Measurements from ENCODE around the gene LKAAEAR1. TPM values are rescaled to one million over a fixed set of nuclear protein-coding genes. Genes with fewer than 3 reads are reported as not detected.
A peak's percentile ranks its signal among the peaks of the same experiment; 100 is the strongest.

LKAAEAR1 gene
- total and polyA plus RNA-seq, 9 of the 15 experiments (the other 6 are each of a cell fraction or from before 2014, with no cell fraction given) = not detected

DNA sequence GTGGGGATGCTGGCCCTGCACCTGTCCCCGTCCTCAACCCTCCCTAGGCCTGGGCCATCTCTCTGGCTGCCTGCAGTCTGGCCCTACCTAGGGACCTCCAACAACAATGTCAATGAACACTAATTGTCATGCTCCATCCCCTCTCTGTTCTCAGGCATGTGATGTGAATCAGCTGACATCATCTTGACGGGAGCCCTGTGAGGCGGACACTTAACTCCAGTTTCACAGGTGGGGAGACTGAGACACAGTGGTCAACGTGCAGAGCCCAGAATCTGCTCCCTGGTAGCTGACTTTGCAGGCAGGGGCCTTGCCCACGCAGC lies 22.0 kb downstream of the LKAAEAR1 start:
- in situ Hi-C loops (cut with MboI) = no loop called here
- POLR2A ChIA-PET = interaction anchor here (0.7 to 1.2 kb wide), 8 partner anchors 8 to 541 kb away, joined by 3 to 6 read pairs (median 3); partner anchors contain the start of genes LIME1, OPRL1 and PPDPF
- FAIRE-seq (peak; percentile 75), ATAC-seq (no peak), DNase-seq (ENCODE audit: extremely low read depth in 1 of 4, low spot score in 3 of 4) (no peak)
- Histone ChIP-seq H3K4me1 (replicated peaks in 1 of 2; ENCODE audit: control insufficient read depth in 2 of 2, insufficient read depth in 2 of 2, low read length in 2 of 2) (peaks cover 39 to 65% of the 10 kb centered on the region in 2 experiments), H3K27ac (ENCODE audit: extremely low read depth, low read depth, low read length) (peak overlapping the region; percentile 53; the same call in 2 of the 3 replicates), H3K36me3 (ENCODE audit: control insufficient read depth, insufficient read depth, low read length) (no peaks in the 10 kb centered on the region), H4K20me1 (replicated peaks; ENCODE audit: control insufficient read depth, insufficient read depth, low read length) (no peaks in the 10 kb centered on the region), H3K9ac (ENCODE audit: insufficient read depth in 1 of 2, low read depth in 2 of 2, low read length in 2 of 2) (peak overlapping the region; percentile 72 to 89), H3K9me1 (ENCODE audit: control insufficient read depth, insufficient read depth, low read length) (peaks cover 3% of the 10 kb centered on the region), H3K9me3 (replicated peaks; ENCODE audit: control insufficient read depth, insufficient read depth, low read depth, low read length) (no peaks in the 10 kb centered on the region), H2AFZ (ENCODE audit: low read depth, low read length) (peak overlapping the region; percentile 86), H3K27me3 (ENCODE audit: control insufficient read depth in 2 of 2, insufficient read depth in 2 of 2, low read length in 2 of 2) (no peaks in the 10 kb centered on the region), H3K79me2 (ENCODE audit: control insufficient read depth, insufficient read depth, low read length) (peaks cover 4% of the 10 kb centered on the region; the same call in 2 of the 3 replicates), H3K4me3 (peak overlapping the region; percentile 97), H3K4me2 (ENCODE audit: insufficient read depth, low read length) (peak overlapping the region; percentile 80)
- WGBS (ENCODE audit: insufficient coverage, low coverage, missing lambda C conversion rate) = 56% methylated on average over 5 of the region's 5 CpGs
- BruUV-seq (replicated peaks) = no TSS peak
- CTCF ChIA-PET (ENCODE audit: low intra/inter-chr PET ratio) = no interaction called here
- intact Hi-C loops (cut with micrococcal nuclease) = no loop called here
- TF ChIP-seq ZBTB17 (CRISPR knock-in tag; IDR thresholded peaks at IDR 0.05) = no peak
- TF ChIP-seq ZNF311 (CRISPR knock-in tag; IDR thresholded peaks at IDR 0.05) = no peak
- TF ChIP-seq, protein P1, sequence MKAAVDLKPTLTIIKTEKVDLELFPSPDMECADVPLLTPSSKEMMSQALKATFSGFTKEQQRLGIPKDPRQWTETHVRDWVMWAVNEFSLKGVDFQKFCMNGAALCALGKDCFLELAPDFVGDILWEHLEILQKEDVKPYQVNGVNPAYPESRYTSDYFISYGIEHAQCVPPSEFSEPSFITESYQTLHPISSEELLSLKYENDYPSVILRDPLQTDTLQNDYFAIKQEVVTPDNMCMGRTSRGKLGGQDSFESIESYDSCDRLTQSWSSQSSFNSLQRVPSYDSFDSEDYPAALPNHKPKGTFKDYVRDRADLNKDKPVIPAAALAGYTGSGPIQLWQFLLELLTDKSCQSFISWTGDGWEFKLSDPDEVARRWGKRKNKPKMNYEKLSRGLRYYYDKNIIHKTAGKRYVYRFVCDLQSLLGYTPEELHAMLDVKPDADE (conservative IDR thresholded peaks at IDR 0.05; ENCODE audit: control insufficient read depth, low read depth, low read length) = no peak
- TF ChIP-seq ZNF584 (CRISPR knock-in tag; IDR thresholded peaks at IDR 0.05; ENCODE audit: low read depth) = no peak
- 0 out of 4 replicates have a peak, but pooled peaks of 1 of the 2 experiments have one; percentile 17 for TF ChIP-seq TEAD1 (CRISPR knock-in tag; IDR thresholded peaks at IDR 0.05)
- TF ChIP-seq ZC3H4 (CRISPR knock-in tag; IDR thresholded peaks at IDR 0.05; ENCODE audit: borderline replicate concordance) = no peak
- TF ChIP-seq NFIX (CRISPR knock-in tag; IDR thresholded peaks at IDR 0.05; ENCODE audit: low read depth) = no peak
- no peak for TF ChIP-seq ETS2 (tag; IDR thresholded peaks at IDR 0.05; ENCODE audit: borderline replicate concordance, poor library complexity, severe bottlenecking)
- 0 out of 2 replicates have a peak, but pooled peaks have one; percentile 36 for TF ChIP-seq NR3C1 (CRISPR knock-in tag; IDR thresholded peaks at IDR 0.05)
- TF ChIP-seq, protein P2, sequence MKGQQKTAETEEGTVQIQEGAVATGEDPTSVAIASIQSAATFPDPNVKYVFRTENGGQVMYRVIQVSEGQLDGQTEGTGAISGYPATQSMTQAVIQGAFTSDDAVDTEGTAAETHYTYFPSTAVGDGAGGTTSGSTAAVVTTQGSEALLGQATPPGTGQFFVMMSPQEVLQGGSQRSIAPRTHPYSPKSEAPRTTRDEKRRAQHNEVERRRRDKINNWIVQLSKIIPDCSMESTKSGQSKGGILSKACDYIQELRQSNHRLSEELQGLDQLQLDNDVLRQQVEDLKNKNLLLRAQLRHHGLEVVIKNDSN (CRISPR knock-in tag; IDR thresholded peaks at IDR 0.05) = peak; percentile 31; the same call in 1 of the 2 replicates
- TF ChIP-seq PRPF4 (IDR thresholded peaks at IDR 0.05; ENCODE audit: insufficient read depth, low read depth, low read length, poor library complexity, severe bottlenecking) = no peak
- TF ChIP-seq STAG1 (CRISPR knock-in tag; IDR thresholded peaks at IDR 0.05; ENCODE audit: borderline replicate concordance) = no peak
- TF ChIP-seq, protein P3, sequence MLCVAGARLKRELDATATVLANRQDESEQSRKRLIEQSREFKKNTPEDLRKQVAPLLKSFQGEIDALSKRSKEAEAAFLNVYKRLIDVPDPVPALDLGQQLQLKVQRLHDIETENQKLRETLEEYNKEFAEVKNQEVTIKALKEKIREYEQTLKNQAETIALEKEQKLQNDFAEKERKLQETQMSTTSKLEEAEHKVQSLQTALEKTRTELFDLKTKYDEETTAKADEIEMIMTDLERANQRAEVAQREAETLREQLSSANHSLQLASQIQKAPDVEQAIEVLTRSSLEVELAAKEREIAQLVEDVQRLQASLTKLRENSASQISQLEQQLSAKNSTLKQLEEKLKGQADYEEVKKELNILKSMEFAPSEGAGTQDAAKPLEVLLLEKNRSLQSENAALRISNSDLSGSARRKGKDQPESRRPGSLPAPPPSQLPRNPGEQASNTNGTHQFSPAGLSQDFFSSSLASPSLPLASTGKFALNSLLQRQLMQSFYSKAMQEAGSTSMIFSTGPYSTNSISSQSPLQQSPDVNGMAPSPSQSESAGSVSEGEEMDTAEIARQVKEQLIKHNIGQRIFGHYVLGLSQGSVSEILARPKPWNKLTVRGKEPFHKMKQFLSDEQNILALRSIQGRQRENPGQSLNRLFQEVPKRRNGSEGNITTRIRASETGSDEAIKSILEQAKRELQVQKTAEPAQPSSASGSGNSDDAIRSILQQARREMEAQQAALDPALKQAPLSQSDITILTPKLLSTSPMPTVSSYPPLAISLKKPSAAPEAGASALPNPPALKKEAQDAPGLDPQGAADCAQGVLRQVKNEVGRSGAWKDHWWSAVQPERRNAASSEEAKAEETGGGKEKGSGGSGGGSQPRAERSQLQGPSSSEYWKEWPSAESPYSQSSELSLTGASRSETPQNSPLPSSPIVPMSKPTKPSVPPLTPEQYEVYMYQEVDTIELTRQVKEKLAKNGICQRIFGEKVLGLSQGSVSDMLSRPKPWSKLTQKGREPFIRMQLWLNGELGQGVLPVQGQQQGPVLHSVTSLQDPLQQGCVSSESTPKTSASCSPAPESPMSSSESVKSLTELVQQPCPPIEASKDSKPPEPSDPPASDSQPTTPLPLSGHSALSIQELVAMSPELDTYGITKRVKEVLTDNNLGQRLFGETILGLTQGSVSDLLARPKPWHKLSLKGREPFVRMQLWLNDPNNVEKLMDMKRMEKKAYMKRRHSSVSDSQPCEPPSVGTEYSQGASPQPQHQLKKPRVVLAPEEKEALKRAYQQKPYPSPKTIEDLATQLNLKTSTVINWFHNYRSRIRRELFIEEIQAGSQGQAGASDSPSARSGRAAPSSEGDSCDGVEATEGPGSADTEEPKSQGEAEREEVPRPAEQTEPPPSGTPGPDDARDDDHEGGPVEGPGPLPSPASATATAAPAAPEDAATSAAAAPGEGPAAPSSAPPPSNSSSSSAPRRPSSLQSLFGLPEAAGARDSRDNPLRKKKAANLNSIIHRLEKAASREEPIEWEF (CRISPR knock-in tag; IDR thresholded peaks at IDR 0.05) = peak; percentile 40; the same call in 1 of the 2 replicates
- TF ChIP-seq ZNF316 (IDR thresholded peaks at IDR 0.05) = no peak
- TF ChIP-seq RAD51 (IDR thresholded peaks at IDR 0.05; ENCODE audit: borderline replicate concordance, low read depth) = peak; percentile 22; the same call in 1 of the 2 replicates
- no peak for TF ChIP-seq SRSF9 (IDR thresholded peaks at IDR 0.05; ENCODE audit: borderline replicate concordance, low read depth, low read length)

Data from K562 (cell line).